IPS-NIHi7 (cell line): ENCODE measurements around the gene NEURL1.
A peak's percentile ranks its signal among the peaks of the same experiment; 100 is the strongest.
"Not testable (repeated sequence)": the region's sequence is repeated elsewhere in the genome, so short reads cannot be mapped to it uniquely, and the experiment has no call there.

Experiments
- DNase-seq: peaks from one replicate; pipeline ENCODE4 v3.0.0; 2012; ENCODE audit warnings: mixed read lengths; ENCODE audit errors: extremely low spot score

NEURL1 gene

DNA sequence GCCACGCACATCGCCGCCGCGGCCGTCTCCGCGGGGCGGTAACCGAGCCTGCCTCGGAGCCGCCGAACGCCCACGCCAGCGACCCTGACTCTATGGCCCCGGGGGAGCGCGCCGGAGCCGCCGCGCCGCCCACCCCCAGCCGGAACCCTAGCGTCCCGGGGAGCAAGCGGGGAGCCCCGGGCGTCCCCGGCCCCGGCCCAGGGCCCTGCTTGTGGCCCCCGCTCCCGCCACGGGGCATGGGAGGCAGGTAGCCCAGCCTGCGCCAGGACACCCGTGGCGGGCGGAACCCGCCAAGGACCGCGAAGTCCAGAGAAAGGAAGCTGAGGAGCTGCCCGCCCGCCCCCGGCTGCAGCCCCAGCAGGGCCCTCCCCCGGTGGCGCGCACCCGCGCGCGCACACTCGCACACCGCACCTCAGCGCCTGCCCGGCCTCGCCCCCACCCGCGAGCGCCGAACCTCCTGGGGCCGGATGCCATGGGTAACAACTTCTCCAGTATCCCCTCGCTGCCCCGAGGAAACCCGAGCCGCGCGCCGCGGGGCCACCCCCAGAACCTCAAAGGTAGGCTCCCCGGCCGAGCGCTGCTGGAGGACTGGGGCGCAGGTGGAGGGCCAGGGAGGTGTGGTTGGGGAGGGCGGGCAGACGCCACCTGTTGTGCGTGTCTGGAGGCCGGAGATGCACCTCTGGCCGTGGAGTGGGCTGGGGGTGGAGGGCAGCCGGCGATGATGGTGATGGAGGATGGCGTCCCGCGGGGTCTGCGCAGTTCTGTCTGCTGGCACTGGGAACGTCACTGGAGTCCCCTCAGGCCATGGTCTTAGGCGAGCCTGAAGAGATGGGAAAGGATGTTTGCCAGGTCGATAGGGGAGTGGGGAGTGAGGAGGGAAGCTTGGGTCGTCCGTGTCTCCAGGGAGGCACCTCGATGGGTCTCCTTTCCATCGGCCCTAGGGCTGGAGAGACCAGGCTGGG is 692 bp downstream of the NEURL1 start:
- no peak for DNase-seq

DNA sequence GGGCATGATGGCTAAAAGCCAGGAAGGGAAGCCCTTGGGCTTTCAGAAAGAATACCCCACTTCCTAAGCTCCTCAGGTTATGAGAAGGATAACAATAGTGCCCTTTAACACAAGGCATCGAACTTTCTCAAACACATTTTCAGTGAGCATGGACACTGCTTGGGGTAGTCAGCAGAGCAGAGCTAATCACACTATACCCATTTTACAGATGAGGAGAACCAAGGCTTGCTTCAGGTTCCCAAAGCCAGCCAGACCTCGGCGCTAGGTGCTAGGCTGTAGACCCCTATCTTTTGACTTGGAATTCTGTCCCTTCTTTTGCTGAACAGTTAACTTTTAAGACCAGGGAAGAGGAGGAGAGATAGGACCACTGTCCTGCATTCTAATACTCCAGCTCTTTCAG is 1.8 kb downstream of the NEURL1 start:
- DNase-seq: no peak

DNA sequence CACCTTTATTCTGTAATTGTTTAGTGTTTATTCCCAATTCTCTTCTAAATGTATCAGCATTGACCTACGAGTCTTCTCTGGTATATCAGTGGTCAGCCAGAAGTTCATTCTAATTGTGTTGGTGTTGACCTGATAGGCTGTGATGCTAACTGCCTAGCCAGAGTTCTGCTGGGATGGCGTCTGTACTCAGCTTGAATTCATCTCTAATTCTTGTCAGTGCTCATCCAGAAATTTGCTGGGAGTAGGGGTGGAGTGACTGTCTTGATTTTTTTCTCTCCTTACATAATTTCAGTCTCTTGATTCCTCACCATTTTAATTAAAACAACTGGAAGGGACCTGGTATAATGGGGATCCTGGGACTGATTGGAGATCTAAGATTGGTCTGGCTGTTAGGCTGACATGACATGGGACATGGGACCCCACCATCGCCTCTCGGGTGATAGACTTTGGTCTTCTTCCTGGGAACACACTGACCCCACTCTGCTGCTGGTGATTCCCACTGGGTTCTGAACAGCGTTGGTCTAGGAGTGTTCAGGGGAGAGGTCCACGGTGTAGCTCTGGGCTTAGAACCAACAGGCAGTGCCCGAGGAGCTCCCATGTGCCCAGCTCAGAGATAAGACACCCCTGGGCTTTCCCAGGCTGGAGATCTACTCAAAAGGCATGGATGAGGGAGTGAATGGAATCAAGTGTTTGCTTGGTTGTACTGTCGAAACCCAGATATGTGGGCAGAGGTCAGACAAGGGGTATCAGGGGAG is 3.8 kb downstream of the NEURL1 start:
- no peak for DNase-seq

DNA sequence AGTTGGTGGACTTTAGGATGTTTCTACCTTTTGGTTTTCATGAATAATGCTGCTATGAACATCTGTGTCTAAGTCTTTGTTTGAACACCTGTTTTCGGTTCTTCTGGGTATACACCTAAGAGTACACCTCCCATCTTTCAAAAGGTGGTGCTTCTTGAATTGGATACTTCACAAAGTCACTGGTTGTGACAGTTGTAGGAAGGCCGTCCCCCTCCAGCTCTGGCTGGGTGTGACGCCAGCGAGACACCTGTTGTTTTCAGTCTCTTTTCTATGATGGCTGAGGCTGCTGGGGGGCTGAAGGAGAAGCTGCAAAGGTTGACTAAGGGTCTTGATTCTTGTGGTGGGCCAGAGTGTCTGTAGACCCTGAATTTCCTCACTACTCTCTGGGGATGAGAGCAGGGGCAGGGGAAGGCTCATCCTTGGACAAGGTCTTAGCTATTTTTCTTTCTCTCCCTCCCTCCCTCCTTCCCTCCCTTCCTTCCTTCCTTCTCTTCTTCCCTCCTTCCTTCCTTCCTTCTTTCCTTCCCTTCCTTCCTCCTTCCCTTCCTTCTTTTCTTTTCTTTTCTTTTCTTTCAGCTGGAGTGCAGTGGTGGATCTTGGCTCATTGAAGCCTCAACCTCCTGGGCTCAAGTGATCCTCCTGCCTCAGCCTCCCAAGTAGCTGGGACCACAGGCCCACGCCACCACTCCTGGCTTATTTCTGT is 5.6 kb downstream of the NEURL1 start:
- no peak for DNase-seq

DNA sequence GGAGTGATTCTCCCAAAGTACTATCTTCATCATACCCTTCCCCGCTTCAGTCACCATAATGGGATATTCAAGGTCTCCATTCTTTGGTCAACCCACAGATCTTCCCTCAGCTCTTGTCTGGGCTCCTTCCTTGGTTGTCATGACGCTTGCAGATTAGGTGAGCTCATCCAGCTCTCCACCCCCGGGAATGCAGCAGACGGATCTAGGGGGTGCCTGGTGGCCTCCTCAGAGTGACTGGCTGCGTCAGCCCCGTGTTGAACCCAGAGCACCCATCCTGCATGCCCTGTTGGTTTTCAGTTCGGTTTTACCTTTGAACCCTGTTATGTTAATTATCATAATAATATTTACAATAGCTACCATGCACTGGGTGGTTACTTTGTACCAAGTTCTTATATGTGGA is 6.4 kb downstream of the NEURL1 start:
- DNase-seq: no peak

DNA sequence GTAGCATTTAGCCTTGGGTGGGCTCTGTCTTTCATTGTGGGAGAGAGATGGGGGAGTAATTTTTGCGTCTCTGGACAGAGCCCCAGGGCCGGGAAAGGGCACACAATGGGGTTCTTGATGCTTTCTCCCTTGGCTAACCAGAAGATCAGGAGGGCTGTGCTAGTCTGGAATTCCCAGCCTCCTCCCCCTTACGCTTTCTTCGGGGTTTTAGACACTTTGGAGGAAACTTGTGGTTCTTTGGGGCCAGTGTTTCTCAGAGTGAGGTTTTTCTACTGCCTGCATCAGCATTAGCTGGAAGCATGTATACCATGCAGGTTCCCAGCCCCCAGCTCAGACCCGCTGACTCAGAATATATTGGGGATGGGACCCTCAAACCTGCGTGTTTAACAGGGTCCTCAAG is 7.0 kb downstream of the NEURL1 start:
- DNase-seq: no peak

DNA sequence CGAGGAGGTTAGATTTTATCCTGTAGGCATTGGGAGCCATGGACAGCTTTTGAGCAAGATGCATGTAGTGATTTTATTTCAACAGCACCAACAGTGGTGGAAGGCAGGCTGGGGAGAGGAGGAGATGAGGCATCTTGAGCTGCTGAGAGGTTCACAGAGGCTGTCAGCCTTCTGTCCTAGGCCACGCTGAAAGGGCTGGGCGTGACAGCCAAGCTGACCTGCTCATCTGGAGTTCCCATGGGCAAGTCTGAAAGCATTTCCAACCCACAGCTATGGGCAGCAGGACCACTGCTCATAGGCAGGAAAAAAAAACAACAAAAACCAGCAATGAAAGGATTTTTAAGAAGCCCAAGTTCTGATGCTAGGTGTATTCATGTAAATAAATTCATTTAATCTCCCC is 7.7 kb downstream of the NEURL1 start:
- DNase-seq: no peak

DNA sequence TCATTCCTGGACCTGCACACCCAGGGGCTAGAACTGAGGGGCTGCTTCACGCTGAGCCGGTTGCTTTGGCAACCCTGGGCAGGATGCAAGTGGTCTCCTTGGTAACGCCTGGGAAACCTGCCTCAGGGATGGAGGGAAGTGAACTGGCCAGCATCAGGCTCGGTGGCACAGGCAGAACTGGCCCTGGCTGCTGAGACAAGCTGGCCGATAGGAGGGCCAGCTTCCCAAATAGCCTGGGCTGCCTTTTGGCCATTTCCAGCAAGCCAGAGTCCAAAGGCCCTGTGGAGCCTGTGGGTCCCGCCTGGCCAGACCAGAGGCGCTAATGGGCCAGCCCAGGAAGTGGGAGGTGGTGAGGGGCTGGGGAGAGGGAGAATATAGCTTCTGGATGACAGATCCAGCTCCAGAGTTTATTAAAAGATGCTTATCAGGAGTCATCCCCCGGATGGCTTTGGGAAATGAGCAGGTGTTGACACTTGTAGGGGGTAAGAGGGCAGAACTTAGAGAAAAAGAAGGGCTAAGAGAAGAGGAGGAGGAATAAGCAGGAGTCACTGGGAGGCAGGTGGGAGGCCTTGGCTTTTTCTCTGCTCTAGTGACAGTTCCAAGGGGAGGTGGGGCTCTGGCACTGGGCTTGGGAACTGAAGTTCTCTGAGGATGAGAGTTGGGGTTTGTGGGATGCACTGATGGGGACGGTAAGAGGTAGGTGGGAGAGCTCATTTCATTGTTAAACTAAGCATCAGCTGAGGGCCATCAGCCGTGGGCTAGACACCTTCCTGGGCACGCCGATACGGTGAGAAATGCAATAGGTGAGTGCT is 9.6 kb downstream of the NEURL1 start:
- no peak for DNase-seq

DNA sequence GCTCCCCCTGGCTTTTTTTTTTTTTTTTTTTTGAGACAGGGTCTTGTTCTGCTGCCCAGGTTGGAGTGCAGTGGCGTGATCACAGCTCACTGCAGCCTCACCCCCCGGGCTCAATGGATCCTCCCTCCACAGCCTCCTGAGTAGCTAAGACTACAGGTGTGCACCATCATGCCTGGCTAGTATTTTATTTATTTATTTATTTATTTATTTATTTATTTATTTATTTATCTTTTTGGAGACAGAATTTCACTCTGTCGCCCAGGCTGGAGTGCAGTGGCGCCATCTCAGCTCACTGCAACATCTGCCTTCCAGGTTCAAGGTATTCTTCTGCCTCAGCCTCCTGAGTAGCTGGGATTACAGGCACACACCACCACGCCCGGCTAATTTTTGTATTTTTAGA is 10.3 kb downstream of the NEURL1 start:
- DNase-seq: not testable (repeated sequence)

DNA sequence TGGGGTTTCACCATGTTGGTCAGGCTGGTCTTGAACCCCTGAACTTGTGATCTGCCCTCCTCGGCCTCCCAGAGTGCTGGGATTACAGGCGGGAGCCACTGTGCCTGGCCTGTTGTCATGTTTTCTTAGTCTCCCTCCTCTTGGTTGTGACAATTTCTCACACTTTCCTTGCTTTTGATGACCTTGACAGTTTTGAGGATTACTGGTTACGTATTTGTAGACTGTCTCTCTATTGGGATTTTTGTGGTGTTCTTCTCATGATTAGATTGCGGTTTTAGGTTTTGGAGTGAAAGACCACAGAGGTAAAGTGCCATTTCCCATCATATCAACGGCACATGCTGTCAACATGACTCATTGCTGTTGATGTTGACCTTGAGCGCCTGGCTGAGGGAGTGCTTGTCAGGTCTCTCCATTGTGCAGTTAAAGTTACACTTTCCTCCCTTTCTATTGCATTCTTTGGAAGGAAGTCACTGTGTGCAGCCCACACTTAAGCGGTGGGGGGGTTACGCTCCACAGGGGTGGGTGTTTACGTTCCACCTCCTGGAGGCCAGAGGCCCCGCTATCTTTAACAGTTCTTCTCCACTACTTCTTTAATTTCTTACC is 10.8 kb downstream of the NEURL1 start:
- peak; percentile 43 for DNase-seq

DNA sequence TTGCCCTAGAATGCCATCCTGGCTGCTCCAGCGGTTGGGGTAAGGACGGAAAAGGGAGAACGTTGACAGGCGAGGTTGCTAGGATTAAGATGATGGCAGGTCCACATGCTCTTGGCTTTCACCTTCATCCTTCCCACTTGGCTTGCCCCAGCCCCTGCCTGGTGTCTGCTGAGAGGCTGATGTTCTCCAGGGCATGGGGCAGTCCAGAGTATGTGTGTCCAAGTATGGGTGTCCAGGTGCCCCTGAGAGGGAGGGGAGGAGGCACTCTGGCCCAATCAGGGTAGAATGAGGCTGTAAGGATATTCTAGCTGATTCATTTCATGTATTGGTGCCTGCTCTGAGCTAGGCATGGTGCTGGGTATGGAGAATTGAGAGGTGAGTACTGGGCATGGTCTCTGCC is 12.6 kb downstream of the NEURL1 start:
- no peak for DNase-seq

DNA sequence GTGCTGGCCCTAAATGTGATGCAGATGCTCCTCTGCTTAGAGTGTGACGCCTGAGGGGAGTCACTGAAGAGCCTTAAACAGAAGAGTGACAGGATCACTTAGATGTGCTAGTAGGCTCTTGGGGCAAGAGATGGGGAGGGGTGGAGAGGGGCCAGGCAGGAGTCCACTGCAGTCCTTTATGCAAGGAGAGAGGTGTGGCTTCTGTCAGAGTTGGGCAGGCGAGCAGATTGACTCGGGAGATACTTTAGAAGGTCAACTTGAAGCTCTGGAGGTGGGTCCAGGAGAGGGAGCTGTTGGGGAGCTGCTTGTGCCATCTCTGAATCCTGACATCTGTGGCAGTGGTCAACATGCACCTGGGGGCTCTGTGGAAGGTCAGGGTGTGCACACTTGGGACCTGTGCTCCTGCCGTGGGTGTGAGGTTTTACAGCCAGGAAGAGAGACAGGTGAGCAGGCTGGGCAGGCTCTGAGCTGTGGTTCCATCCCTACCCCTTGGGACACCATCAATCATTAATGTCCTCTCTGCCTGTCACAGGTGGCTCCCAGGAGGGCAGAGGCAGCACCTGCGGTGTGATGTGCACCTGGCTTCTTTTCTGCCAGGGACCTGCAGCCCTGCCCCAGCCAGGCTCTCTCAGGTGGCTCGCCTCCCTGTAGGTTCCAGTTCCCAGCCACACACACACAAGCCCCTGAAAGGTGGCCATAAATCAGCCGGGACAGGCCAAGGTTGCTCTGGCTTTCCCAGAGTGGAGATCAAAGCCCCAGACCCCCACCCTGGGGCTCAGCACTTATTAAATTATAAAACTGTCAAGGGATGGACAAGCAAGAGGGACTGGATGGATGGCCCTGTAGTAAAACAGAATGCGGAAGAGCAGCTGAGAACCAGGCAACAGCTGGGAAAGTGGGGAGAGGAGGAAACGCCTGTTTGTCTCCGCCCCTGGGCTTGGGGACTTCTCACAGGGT is 14.0 kb downstream of the NEURL1 start:
- peak; percentile 26 for DNase-seq

DNA sequence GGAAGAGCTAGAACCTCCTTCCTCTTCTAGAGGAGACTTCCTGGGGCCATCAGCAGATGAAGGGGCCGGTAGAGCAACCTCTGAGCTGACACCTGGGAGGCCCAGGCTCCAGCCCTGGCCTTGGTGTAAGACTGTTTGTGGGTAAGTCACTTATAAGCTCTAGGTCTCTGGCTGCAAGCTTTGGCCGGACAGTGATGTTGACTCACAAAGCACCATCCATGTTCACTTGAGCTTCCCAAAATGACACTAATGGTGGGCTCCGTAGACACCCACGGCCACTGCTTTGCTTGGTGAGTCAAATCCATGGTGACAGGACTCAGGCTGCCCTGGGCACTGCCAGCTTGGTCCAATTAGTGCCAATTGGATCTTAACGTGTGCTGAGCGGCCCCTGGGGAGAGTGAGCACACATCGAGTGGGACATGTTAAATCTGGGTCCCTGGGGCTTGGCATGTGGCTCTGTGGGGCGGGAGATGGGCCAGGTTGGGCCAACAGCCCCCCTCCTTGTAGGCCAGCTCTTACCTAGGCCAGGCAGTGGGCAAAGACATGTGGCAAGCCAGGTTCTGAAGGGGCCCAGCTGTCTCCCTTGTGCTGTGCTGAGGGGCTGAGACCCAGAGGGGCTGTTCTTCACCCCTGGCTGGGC is 16.7 kb downstream of the NEURL1 start:
- no peak for DNase-seq

DNA sequence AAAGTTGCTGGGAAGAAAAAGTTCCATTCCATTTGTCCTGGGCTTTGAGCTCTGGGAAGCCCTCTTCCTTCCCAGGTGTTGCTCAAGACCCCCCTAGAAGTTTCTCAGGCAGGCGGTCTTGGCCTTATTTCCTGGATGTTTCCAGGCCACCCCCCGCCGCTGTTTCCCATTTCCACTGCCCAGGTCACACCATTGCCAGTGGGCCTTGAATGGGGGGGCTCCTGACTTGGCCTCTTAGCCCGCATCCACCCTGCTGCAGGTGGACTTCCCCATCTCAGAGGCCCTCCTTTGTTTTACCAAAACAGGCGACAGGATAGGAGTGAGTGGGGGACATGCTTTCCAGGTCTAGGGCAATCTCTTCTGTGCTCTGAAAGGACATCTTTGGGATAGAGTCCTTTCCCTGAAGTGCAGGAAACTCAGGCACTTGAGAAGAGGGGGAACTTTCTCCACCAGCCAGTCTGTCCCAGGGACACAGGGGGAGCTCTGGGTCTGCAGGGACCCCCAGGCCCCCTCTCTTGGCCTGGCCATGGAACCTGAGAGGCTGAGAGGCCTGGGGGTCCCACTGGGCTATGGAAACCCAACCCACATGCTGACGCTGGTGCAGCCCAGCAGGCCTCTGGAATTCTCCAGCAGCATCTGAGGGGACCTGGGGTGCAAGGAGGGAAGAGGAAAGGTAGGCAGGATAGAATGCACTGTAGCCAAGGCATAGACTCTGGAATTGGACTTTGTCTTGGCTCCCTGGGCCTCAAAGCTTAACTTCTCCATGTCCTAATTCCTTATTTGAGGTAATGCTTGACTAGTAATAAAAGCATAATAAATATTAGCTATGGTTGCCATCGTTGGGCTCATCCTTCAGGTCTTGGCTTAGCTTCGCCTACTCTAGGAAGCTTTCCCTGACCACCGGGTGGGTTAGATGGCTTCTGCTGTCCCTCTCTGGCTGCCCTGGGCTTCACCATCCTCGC is 17.6 kb downstream of the NEURL1 start:
- no peak for DNase-seq

DNA sequence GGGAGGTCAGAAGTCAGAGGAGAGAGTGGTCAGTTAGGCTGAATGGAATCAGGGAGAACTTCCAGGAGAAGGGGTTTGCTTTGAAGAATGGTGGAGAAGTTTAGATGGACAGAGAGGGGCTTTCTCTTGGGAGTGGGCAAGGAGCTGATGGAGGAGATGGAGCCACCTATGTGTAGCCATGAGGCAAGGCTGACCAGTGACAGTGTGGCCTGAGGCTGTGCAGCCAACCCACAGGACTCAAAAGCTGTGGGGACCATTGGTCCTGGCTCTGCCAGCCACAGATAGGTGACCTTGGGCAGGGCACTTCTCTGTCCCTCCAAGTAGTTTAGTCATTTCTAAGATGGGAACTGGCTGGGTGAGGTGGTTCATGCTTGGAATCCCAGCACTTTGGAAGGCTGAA is 18.7 kb downstream of the NEURL1 start:
- no peak for DNase-seq

DNA sequence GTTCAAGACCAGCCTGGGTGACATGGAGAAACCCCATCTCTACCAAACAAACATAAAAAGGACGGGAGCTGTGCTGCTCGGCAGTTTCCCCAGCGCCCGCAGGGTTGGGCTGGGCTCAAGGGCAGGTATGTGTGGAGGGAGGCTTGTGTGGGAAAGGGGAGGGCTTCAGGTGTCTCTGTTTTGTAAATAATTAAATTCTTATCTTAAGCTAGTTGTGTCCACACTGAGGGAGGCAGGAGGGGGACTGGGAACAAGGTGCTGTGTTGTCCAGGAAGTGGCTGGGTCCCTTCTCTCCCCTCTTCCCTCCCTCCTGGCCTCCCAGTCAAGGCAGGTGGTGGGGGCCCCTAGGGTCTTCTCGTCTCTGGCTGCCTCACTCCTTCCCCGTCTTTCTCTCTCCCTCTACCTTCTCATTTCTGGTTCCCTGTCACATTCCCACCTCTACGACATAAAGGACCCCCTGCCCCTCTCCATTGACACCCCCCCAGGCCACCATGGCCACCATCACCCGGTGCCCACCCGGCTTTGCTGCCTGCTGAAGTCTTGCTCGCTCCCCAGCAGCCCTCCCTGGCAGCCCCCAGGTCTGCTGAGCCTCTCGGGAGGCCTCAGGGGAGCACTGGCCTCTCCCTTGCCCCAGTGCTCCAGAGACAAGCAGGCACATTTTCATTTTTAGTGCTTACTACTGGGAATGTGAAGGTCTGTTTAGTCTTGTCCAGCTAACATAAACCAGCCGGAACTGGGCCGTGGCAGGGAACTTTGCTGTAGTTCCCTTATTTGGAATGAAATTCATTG is 19.3 kb downstream of the NEURL1 start:
- peak; percentile 35 for DNase-seq

DNA sequence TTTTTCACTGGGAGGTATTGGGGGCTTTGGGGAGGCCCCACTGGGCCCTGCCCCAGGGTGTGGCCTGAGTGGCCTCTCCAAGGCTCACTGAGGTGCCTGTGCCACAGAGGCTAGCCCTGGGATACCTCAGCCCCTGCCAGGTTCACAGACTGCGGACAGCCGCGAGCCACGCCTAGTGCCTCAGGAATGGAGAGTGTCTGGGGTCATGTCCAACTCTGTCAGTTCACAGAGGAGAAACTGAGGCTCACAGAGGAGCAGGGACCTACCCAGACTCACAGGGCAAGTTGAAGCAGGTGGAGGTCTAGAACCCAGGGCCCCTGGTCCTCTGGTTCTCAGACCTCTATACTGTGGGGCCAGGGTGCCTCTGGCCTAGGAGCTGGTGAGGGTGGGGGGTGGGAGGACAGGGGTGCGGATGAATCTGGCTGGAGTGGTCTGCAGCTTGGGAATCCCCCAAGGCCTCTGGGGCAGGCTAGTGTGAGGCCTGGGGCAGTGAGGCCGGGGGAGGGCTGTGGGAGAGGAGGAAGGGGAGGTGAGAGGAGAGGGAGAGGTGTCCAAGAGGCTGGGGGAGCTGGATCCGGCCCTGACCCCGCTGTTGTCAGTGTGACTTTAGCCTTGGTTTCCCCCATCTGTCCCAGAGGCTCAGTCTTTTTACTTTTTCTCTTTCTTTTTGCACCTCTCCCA is 20.0 kb downstream of the NEURL1 start:
- no peak for DNase-seq
